Measurements from ENCODE around the gene ROR2.

- TF ChIP-seq, protein P1, sequence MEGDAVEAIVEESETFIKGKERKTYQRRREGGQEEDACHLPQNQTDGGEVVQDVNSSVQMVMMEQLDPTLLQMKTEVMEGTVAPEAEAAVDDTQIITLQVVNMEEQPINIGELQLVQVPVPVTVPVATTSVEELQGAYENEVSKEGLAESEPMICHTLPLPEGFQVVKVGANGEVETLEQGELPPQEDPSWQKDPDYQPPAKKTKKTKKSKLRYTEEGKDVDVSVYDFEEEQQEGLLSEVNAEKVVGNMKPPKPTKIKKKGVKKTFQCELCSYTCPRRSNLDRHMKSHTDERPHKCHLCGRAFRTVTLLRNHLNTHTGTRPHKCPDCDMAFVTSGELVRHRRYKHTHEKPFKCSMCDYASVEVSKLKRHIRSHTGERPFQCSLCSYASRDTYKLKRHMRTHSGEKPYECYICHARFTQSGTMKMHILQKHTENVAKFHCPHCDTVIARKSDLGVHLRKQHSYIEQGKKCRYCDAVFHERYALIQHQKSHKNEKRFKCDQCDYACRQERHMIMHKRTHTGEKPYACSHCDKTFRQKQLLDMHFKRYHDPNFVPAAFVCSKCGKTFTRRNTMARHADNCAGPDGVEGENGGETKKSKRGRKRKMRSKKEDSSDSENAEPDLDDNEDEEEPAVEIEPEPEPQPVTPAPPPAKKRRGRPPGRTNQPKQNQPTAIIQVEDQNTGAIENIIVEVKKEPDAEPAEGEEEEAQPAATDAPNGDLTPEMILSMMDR (conservative IDR thresholded peaks at IDR 0.05; ENCODE audit: low read length), result no peak
- no peak for TF ChIP-seq EZH2phosphoT487 (IDR thresholded peaks at IDR 0.05; ENCODE audit: borderline replicate concordance)
Measured at GRCh38 chr9:91898451-91899218, 51.4 kb downstream of the ROR2 start.
